Stimulated activated CD4-positive, alpha-beta T cell treated with anti-CD3 and anti-CD28 coated beads, Interleukin-1b, Interleukin-23, amount 100 ng/mL, for 1 hour (primary cell): ENCODE results near the gene WWOX.
"Not testable (repeated sequence)": the region's sequence is repeated elsewhere in the genome, so short reads cannot be mapped to it uniquely, and the experiment has no call there.

Experiments used
- DNase-seq, 2 donors: peaks; one replicate each; pipeline ENCODE4 v3.0.0-alpha.2; 2020; ENCODE audit warnings: low read depth in 2 of 2

WWOX gene

GRCh38 chr16:79018650-79019429, 919.4 kb downstream of the WWOX start:
- no peak for DNase-seq

DNA sequence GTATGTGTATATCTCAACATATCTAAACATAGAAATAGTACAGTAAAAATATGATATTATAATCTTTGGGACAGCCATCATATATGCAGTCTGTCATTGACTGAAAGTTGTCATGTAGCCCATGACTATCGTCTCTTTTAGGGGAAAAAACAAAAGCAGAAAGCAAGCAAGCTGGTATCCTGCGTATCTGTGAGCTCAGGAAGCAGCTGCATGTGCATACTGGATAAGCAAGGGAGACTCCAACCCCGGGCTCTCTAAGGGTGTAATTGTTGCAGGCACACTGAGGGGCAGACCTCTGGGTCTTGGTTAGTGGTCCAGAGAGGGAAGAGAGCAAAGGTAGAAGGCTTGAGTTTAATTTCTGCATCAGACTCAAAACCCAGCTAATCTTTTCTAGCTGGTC, 920.0 kb downstream of the WWOX start:
- DNase-seq, result no peak

DNA sequence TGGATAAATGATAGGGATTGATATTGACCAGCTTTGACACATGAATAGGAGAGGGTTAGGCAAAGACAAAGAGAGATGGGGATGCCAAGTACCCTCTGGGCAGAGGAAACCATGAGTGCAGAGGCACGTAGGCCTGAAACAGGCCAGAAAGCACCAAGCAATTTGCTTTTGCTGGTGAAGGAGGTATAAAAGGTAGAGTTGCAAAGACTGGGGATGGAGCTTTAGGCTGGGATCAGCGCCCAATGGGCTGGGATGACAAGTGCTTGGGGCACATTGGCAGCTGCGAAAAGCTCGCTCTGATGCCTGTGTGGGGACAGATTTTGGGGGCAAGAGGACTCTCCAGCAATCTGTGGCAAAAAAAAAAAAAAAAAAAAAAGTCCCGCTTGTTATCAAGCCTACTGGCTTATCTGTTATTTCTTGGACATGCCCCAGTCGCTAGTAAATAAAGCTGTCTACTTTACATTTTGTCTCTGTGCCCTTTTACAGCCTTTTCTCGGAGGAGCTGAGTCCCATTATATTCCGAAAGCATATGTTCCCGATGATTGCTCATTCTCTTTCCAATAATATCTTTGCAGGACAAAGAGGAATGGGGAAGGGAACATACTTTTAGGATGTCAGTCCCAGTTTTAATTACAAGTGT, 922.7 kb downstream of the WWOX start:
- no peak for DNase-seq

DNA sequence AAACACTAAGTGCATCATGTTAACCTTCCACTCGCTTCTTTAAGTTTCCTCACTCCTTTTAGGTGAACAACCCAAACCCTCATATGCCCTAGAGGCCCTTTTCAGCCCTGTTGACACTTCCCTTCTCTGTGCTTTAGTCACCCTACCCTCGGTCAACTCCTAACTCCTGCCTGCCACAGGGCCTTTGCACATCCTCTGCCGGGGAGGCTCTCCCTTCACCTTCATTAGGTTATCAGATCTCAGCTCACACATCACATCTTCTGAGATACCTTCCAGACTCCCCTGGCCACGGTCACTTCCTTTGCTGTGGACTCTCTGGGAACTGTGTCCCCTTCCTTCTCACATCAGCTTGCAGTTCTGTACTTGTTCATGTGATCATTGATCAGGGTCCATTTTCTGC, 926.7 kb downstream of the WWOX start:
- DNase-seq, result no peak

GRCh38 chr16:79036541-79036940, 937.1 kb downstream of the WWOX start:
- DNase-seq, result no peak

- DNase-seq, result no peak
Observed at GRCh38 chr16:79037521-79038373, 938.3 kb downstream of the WWOX start.

- DNase-seq, result no peak
Observed at GRCh38 chr16:79041206-79041605, 941.8 kb downstream of the WWOX start.

- no peak for DNase-seq
Observed at GRCh38 chr16:79042141-79042540, 942.7 kb downstream of the WWOX start.

DNA sequence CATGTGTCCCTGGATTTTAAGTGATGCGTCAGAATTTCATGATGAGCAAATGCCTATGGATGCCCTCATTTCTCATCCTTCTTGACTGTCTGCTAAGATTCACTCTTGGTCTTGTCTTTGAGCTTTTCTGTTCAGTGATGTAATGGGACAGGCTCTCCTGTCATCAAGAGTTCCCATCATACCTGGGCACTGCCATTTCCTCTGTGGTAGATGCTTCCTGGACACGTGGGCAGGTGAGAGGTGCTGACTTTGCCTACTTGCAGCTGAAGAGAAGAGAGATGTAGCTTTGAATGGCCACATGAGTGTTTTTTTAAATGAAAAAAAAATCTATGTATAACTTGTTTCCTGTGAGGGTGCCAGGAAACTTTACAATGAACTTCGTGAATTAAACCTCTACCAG, 943.4 kb downstream of the WWOX start:
- DNase-seq, result no peak

DNA sequence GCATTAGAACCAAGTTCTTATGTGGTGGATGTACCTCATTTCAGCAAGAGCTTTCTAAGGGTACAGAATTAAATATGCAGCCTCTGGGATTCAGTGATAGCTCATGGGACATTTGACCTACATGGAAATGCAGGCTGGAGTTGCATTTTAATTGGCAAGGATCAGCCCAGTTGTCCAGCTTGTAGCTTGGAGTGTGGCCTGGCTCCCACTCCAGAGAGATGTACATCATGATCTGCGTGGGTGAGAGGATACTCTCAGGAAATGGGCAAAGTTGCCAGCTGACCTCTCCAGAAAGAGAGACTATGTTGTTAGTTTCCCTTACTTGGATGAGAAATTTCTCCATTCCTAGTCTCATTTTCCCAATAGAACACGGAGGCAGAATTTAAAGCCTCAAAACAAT, 945.7 kb downstream of the WWOX start:
- no peak for DNase-seq

GRCh38 chr16:79047337-79047736, 947.9 kb downstream of the WWOX start:
- no peak for DNase-seq

- DNase-seq, result no peak
Observed at GRCh38 chr16:79049040-79049439, 949.6 kb downstream of the WWOX start.

GRCh38 chr16:79050063-79050462, 950.6 kb downstream of the WWOX start:
- no peak for DNase-seq

DNA sequence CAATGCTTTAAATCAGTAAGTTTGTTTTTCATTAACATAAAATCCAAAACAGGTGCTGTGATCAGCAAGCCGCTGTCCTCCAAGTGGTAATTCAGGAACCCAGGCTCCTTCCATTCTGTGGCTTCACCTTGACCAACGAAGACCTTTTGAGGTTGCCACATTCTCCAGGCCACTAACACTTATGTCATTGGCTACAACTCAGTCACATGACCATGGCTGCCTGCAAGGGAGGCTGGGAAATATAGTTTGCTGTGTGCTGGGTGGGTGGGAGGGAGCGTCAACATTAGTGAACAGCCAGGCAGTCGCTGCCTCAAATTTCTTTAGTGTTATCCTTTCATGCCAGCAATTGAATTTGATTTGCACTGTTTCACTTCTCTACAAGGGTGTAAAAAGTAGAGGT, 951.9 kb downstream of the WWOX start:
- DNase-seq, result no peak

GRCh38 chr16:79052198-79052597, 952.7 kb downstream of the WWOX start:
- DNase-seq, result not testable (repeated sequence)

- DNase-seq, result no peak
Observed at GRCh38 chr16:79053577-79053976, 954.1 kb downstream of the WWOX start.

DNA sequence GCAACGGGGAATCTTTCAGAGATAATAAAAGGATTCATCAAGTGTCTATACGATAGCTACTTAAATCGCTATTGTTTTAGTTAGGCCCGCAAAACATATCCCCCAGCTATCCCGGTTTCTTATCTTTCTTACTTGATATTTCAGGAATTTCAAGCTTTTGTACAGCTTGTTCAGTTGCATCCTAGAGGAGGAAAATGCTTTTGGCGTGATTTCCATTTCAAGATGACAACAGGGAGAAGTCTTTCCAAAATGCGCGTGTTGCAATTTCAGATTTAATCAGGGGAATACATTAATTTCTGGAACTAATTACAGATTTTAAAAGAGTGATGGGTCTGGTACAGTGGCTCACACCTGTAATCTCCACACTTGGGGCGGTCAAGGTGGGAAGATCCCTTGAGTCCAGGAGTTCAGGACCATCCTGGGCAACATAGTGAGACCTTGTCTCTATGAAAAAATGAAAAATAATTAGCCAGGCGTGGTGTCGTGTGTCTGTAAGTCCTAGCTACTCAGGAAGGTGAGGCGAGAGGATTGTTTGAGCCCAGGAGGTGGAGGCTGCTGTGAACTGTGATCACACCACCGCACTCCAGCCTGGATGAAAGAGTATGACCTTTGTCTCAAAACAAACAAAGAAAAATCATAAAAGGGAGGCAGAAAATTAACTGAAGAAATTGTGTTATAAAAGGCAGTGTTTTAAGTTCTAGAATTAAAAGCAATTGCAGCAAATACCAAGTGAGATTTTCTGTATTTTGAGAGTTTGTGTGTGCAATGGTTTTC, 954.9 kb downstream of the WWOX start:
- DNase-seq, result no peak

GRCh38 chr16:79055251-79055970, 956.0 kb downstream of the WWOX start:
- no peak for DNase-seq

GRCh38 chr16:79061181-79061580, 961.7 kb downstream of the WWOX start:
- no peak for DNase-seq

- no peak for DNase-seq
Observed at GRCh38 chr16:79062336-79062735, 962.9 kb downstream of the WWOX start.

DNA sequence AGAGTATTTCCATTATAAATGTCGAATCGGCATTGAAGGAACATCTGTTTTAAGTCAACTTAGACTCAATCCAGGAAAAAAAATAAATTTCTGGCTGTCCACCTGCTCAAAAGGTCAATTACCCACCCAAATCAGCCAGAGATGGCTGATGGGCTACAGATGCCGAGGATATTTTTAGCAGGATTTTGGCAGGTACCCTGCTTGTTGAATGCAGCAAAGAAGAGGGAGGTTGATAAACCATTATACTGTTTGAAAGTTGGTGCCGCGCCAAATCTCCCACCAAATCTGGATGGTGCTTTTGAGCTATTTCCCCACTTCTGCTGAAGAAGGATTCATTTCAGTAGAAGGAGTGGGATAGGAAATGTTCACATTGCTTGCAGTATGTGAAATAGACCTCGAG, 963.4 kb downstream of the WWOX start:
- DNase-seq, result no peak
